ENCODE data around the gene KIF19. TPM values are rescaled to one million over a fixed set of nuclear protein-coding genes. Genes with fewer than 3 reads are reported as not detected.
A peak's percentile ranks its signal among the peaks of the same experiment; 100 is the strongest.

KIF19 gene
- total RNA-seq, 4 donors from 2014 or later: 0.94 to 7.7 (median 2.2) TPM

DNA sequence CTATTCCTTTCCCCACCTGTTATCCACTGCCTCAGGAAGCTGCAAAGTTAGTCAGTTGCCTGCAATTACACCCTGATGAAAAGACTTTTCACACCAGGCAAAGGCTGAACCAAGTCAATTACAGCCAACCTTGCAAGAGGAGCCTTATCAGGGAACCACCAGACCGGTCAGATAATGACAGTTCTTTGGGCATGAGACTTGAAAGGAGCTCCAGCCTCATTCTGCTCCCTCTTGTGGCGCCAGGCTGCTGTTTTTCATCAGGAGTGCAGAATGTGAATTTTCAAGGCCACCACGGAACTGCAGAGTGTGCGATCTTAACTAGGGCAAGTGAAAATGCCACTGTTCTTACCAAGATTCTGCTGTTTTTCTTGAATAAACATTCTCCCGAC, 29.5 kb upstream of the KIF19 start:
- no peaks in the 10 kb centered on the region for H3K36me3 ChIP-seq
- H3K27me3 ChIP-seq: no peaks in the 10 kb centered on the region
- H3K9me3 ChIP-seq: no peaks in the 10 kb centered on the region
- DNase-seq: peak; percentile 88 to 89
- 0 to 2% methylated on average over 5 of the region's 5 CpGs for WGBS, 2 donors
- peaks cover 30 to 45% of the 10 kb centered on the region in 2 donors for H3K4me1 ChIP-seq
- no peak for TF ChIP-seq POLR2A (IDR thresholded peaks at IDR 0.05)
- TF ChIP-seq, protein P1, sequence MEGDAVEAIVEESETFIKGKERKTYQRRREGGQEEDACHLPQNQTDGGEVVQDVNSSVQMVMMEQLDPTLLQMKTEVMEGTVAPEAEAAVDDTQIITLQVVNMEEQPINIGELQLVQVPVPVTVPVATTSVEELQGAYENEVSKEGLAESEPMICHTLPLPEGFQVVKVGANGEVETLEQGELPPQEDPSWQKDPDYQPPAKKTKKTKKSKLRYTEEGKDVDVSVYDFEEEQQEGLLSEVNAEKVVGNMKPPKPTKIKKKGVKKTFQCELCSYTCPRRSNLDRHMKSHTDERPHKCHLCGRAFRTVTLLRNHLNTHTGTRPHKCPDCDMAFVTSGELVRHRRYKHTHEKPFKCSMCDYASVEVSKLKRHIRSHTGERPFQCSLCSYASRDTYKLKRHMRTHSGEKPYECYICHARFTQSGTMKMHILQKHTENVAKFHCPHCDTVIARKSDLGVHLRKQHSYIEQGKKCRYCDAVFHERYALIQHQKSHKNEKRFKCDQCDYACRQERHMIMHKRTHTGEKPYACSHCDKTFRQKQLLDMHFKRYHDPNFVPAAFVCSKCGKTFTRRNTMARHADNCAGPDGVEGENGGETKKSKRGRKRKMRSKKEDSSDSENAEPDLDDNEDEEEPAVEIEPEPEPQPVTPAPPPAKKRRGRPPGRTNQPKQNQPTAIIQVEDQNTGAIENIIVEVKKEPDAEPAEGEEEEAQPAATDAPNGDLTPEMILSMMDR (IDR thresholded peaks at IDR 0.05): peak; percentile 22 to 77 (median 65)
- H3K4me3 ChIP-seq (replicated peaks in 1 of 3): no peak overlapping the region
- intact Hi-C loops (cut with DNase I): loop anchor here (5.0 kb wide), 1 partner anchor 84 kb away; the partner anchor contains the start of gene TTYH2
- H3K27ac ChIP-seq: peak overlapping the region; percentile 26 to 85 (median 76)

DNA sequence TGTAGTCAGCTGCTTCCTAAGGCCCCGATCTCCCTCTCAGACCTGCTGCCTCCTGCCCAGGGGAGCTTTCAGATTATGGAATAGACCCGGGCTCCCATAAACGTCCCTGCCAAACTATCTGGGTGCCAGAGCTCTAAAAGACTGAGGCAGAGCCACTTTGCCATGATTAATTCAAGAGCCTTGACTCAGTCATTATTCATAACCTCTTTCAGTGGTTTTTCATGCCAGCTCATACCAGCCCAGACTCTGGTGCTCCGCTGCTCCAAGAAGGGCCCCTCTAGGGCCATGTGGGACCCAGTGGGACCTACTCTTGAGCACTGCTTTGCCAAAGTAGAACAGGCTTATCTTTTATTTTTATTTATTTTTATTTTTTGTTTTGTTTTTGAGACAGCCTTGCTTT, 28.1 kb upstream of the KIF19 start:
- no peak for DNase-seq
- WGBS, 2 donors: 59 to 77% methylated on average over 3 to 4 of the region's 4 CpGs
- Histone ChIP-seq H3K4me1 (peaks cover 40 to 54% of the 10 kb centered on the region in 2 donors), H3K4me3 (replicated peaks in 1 of 3) (no peak overlapping the region), H3K27me3 (no peaks in the 10 kb centered on the region), H3K36me3 (no peaks in the 10 kb centered on the region), H3K9me3 (no peaks in the 10 kb centered on the region), H3K27ac (peak overlapping the region; percentile 26 to 85 (median 76))
- TF ChIP-seq, protein P1 (IDR thresholded peaks at IDR 0.05): no peak
- TF ChIP-seq POLR2A (IDR thresholded peaks at IDR 0.05): no peak
- intact Hi-C loops (cut with DNase I): loop anchor here (5.0 kb wide), 1 partner anchor 86 kb away; the partner anchor contains the start of gene TTYH2

GRCh38 chr17:74298778-74299177, 27.2 kb upstream of the KIF19 start:
- peak overlapping the region; percentile 64 to 85 (median 76) for H3K27ac ChIP-seq
- no peaks in the 10 kb centered on the region for H3K36me3 ChIP-seq
- intact Hi-C loops (cut with DNase I): loop anchor here (5.0 kb wide), 1 partner anchor 86 kb away; the partner anchor contains the start of gene TTYH2
- peak; percentile 79 to 82 for DNase-seq
- 24 to 38% methylated on average over 7 of the region's 7 CpGs for WGBS, 2 donors
- H3K4me3 ChIP-seq (replicated peaks in 1 of 3): no peak overlapping the region
- H3K27me3 ChIP-seq: no peaks in the 10 kb centered on the region
- TF ChIP-seq, protein P1 (IDR thresholded peaks at IDR 0.05): no peak
- TF ChIP-seq POLR2A (IDR thresholded peaks at IDR 0.05): no peak
- H3K9me3 ChIP-seq: no peaks in the 10 kb centered on the region
- peaks cover 43 to 57% of the 10 kb centered on the region in 2 donors for H3K4me1 ChIP-seq

GRCh38 chr17:74299226-74300009, 26.6 kb upstream of the KIF19 start:
- H3K9me3 ChIP-seq: no peaks in the 10 kb centered on the region
- DNase-seq: peak; percentile 53 to 54
- TF ChIP-seq POLR2A (IDR thresholded peaks at IDR 0.05): no peak
- TF ChIP-seq, protein P1 (IDR thresholded peaks at IDR 0.05): no peak
- H3K27me3 ChIP-seq: no peaks in the 10 kb centered on the region
- no peaks in the 10 kb centered on the region for H3K36me3 ChIP-seq
- peaks cover 43 to 57% of the 10 kb centered on the region in 2 donors for H3K4me1 ChIP-seq
- 47 to 60% methylated on average over 5 to 11 of the region's 11 CpGs for WGBS, 2 donors
- intact Hi-C loops (cut with DNase I): loop anchor here (2.0 to 5.0 kb wide), 2 partner anchors 61 to 87 kb away; partner anchors contain the start of genes BTBD17 and TTYH2
- H3K4me3 ChIP-seq (replicated peaks in 1 of 3): no peak overlapping the region
- peak overlapping the region; percentile 64 to 85 (median 76) for H3K27ac ChIP-seq

GRCh38 chr17:74303305-74303704, 22.7 kb upstream of the KIF19 start:
- intact Hi-C loops (cut with DNase I): no loop called here

More at GRCh38 chr17:74303305-74303704, 22.7 kb upstream of the KIF19 start:
- Histone ChIP-seq H3K4me3 (replicated peaks in 1 of 3) (no peak overlapping the region), H3K9me3 (no peaks in the 10 kb centered on the region), H3K27me3 (no peaks in the 10 kb centered on the region), H3K27ac (peak overlapping the region in 2 of 3 donors; percentile 54 to 74), H3K36me3 (no peaks in the 10 kb centered on the region), H3K4me1 (peaks cover 25 to 37% of the 10 kb centered on the region in 2 donors)
- WGBS, 2 donors: 30 to 40% methylated on average over 8 of the region's 8 CpGs
- peak; percentile 93 to 94 for DNase-seq
- TF ChIP-seq, protein P1 (IDR thresholded peaks at IDR 0.05): no peak
- TF ChIP-seq POLR2A (IDR thresholded peaks at IDR 0.05): no peak

Measured in thyroid gland (tissue), 4 donors.